ENCODE measurements around the gene POTEB3.
"Not testable (repeated sequence)": the region's sequence is repeated elsewhere in the genome, so short reads cannot be mapped to it uniquely, and the experiment has no call there.

The POTEB3 gene

DNA sequence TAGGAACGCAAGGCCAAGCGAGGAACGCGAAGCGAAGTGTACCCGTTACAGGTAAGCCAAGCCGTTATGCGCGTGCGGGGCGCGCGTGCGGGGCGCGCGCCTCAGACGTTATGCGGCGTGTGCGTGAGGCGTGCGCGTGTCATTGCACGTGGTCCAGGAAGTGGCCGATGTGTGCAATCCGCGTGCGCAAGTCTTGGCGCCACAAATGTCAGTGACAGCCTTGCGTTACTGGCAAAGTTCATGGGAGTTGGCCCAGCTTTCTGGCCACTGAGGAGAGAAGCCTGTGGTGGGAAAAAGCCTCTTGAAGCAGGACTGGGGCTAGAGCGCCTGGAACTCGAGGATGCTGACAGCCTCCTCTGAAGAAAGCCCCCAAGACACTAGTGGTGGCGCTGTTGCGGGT, at the start of gene POTEB3:
Gene POTEB3, minus strand, starts transcription at position 101 of the 400 bp plus-strand sequence. CDS start 488 bp downstream, outside the sequence.
- DNase-seq (ENCODE audit: low read depth, low spot score), result not testable (repeated sequence)

DNA sequence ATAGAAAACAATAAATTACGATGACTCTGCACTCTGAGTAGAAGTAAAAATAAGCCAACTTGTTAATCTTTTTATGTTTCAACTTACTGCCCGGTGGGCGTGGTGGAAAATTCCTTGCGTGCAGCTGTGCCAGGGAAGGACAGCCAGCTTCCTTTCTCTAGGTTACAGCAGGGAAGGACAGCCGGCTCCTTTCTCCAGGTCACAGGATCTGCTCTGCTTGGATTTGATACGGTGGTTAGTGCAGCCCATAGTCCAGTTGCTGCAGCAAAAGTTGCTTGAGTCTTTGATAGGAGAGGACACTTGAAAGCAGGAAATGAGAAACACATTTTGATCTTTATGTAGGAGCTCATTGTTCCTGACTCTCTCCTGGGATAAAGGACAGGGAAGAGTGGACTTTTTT, 13.4 kb upstream of the POTEB3 start:
- not testable (repeated sequence) for DNase-seq (ENCODE audit: low read depth, low spot score)

DNA sequence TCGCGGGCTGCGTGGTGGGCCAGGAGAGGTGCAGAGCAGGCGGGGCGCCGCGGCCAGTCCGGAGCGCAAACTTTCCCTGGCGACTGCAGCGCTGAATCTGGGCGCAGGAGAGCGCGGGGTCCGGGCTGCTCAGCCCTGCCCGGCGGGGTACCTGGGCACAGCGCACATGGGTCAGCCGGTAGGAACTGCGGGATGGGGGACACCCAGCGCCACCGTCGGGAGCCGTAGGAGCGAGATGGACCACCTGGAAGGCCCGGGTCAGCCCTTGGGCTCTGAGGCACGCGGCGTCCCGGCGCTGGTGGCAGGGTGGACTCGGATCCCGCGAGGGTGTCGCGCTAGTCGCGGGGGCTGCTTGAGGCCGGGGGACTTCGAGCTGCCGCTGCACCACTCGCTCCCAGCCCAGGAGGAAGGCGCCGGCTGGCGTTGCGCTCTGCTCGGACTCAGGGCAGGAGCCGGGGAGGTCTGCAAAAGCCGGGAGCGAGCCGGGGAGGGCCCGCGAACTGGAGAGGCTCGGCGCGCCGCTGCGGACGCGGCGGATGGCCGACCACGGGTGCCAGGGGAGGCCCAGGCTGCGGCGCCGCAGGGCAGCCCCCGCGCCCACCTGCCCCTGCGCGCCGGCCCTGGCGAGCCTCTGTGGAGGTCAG, 11.7 kb upstream of the POTEB3 start:
- DNase-seq (ENCODE audit: low read depth, low spot score), result not testable (repeated sequence)

DNA sequence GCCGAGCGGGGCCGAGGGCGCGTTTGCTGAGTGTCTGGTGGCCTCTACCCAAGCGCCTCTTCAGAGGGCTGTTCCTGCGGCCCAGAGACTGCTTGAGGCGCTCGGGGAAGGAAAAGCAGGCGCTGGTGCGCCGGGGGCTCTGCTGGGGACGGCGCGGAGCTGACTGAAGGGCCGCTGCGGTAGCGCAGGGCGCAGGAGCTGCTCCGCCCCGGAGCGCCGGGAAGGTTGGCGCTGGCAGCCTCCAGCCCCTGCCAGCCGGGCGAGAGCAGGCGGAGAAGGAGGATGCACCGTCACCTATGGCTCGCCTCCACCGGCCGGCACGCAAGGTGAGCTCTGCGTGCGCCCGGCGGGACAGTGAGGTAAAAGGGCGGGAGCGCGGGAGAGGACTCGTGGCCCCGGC, 11.2 kb upstream of the POTEB3 start:
- not testable (repeated sequence) for DNase-seq (ENCODE audit: low read depth, low spot score)

DNA sequence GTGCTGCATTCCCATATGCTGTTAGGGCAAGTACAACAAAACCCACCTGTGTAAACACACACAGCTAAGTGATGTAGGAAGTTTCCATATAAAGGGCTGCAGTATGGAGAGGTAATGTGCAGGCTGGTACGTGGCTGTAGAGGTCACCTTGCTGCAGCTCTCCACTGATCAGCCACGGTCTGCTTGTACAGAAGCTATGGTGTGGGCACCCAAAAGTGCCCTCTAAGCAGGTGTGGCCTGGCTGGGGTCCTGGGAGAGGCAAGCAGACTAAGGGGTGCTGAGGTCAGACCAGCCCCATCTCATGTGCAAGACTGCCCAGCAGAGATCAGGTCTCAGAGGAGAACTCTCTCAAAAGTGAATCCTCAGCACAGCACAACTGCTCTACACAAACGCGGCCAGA, 32.9 kb downstream of the POTEB3 start:
- not testable (repeated sequence) for DNase-seq (ENCODE audit: low read depth, low spot score)

DNA sequence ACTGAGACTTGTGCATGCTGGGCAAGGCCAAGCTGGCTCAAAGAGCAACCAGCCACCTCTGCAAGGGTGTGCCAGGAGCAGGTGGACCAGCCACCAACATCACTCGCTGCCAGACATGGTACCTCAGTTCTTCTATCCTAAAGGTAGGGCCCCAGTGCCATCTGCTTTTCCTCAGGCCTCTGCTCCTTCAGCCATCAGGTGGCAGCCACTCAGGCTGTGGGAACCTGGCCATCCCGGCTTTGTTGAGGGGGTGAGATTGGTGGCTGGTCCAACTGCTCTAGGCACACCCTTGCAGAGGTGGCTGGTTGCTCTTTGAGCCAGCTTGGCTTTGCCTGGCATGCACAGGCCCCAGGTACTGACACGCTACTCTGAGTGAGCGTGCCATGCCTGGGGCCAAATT, 38.8 kb downstream of the POTEB3 start:
- DNase-seq (ENCODE audit: low read depth, low spot score), result not testable (repeated sequence)

DNA sequence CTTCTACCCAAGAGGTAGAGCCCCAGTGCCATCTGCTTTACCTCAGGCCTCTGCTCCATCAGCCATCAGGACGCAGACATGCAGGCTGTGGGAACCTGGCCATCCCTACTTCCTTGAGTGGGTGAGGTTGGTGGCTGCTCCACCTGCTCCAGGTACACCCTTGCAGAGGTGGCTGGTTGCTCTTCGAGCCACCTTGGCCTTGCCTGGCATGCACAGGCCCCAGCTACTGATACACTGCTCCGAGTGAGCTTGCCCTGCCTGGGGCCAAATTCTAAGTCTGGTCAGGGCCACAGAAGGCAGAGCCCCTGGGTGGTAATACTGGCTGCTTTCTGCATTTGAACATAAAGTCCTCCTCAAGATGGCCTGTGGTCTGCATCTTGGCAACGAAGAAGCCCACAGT, 41.2 kb downstream of the POTEB3 start:
- DNase-seq (ENCODE audit: low read depth, low spot score), result not testable (repeated sequence)

DNA sequence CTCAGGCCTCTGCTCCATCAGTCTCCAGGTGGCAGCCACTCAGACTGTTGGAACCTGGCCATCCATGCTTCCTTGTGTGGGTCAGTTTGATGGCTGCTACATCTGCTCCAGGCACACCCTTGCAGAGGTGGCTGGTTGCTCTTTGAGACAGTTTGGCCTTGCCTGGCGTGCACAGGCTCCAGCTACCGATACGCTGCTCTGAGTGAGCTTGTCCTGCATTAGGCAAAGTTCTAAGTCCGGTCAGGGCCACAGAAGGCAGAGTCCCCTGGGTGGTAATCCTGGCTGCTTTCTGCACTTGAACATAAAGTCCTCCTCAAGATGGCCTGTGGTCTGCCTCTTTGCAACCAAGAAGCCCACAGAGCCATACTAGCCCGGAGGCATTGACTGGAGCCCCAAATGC, 41.8 kb downstream of the POTEB3 start:
- DNase-seq (ENCODE audit: low read depth, low spot score), result not testable (repeated sequence)

DNA sequence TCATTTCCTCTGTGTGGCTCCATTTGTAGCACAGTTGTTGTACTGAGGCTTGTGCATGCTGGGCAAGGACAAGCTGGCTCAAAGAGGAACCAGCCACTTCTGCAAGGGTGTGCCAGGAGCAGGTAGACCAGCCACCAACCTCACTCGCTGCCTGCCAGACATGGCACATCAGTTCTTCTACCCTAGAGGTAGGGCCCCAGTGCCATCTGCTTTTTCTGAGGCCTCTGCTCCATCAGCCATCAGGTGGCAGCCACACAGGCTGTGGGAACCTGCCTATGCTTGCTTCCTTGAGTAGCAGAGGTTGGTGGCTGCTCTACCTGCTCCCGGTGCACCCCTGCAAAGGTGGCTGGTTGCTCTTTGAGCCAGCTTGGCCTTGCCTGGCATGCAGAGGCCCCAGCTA, 42.6 kb downstream of the POTEB3 start:
- not testable (repeated sequence) for DNase-seq (ENCODE audit: low read depth, low spot score)

DNA sequence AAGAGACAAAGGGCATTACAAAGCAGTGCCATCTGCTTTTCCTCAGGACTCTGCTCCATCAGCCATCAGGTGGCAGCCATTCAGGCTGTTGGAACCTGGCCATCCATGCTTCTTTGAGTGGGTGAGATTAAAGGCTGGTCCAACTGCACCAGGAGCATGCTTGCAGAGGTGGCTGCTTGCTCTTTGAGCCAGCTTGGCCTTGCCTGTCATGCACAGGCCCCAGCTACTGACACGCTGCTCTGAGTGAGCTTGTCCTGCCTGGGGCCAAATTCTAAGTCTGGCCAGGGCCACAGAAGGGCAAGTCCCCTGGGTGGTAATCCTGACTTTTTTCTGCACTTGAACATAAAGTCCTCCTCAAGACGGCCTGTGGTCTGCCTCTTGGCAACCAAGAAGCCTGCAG, 43.1 kb downstream of the POTEB3 start:
- not testable (repeated sequence) for DNase-seq (ENCODE audit: low read depth, low spot score)

DNA sequence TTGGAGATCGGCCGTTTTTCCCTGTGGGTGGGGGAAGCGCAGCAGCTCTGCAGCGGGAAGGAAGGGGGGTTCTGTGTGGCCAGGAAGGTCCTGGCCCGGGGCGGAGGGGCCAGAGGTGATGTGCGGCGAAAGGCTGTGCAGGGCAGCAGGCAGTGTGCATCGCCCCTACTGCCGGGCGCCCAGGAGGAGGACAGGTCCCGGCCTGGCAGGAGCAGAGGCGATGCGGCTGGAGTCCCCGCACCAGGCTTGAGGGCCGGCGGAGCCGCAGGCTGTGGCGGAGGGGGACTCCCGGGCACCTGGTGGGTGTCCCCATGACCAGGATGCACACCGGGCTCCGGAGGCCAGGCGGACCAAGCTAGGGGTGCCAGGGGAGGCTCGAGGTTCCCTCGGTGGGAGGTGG, 54.3 kb downstream of the POTEB3 start:
- not testable (repeated sequence) for DNase-seq (ENCODE audit: low read depth, low spot score)

DNA sequence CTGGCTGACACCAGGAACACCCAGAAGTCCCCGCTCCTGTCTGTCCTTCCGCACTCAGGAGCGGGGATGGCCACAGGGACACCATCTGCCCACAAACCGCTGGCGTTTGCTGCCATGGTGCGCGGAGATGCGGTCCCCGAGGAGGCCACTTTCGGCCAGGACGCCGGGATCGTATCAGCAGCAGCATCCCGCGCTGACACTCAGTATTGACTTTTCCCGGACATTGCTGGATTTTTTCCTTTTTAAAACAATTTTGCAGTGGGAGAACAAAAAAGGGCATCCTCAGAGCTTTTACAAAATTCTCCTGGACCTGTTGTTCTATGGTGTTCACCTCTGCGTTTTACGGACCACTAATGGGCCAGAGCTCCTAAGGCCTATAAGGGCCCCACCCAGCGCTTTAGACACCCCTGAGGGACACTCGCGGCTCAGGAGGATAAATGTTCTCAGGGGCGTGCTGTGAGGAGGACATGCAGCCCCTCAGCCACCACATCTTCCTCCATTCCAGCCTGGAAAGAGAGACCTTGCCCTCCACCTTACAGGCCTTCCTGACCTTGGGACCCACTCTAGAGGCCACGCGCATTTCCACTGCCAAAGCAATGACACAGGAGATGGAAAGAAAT, 56.3 kb downstream of the POTEB3 start:
- not testable (repeated sequence) for DNase-seq (ENCODE audit: low read depth, low spot score)

DNA sequence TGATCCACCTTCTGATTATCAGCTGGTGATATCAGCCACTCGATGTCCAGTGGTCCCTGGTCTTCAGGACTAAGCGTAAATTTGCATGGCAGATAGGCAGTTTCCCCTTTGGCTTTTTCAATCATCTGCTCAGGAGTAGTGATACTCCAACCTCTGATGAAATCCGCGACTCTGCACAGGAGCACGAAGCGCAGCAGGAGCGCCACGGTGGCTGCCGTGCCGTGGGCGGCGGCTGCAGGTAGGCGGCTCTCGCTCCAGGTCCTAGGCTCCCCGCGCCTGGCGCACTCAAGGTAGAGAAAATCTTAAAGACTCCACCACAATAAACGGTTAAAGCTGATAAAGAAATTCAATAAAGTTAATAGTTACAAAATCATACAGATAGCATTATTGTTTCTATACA, 66.6 kb downstream of the POTEB3 start:
- not testable (repeated sequence) for DNase-seq (ENCODE audit: low read depth, low spot score)

DNA sequence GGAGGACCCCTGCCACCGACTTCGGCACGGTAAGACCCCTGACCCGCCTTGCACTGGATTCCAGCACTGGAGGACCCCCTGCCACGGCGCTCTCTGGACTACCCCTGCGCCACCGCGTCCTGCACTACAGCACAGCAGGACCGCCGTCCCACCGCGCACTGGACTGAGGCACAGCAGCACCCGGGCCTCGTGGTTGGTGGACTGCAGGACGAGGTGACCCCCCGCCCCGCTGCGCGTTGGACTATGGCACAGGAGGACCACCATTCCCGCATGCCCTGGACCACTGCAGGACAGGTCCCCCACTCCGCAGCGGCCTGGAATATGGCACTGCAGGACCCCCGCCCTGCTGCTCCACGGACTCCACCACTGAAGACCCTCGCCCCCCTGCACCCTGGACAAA, 71.1 kb downstream of the POTEB3 start:
- DNase-seq (ENCODE audit: low read depth, low spot score), result not testable (repeated sequence)

DNA sequence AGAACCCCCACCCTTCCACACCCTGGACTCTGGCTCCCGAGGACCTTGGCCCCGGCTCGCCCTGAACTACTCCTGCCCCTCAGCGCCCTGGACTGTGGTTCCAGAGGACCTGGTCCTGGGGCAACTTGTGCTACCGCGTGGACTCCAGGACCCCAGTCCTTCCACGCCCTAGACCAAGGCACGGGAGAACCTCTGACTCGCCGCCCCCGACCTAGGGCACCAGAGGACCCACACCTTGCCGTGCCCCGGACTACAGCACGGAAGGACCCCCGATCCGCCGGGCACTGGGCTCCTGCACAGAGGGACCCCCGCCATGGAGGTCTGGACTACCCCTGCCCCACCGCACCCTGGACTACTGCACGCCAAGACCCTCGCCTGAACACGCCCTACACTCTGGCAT, 71.7 kb downstream of the POTEB3 start:
- not testable (repeated sequence) for DNase-seq (ENCODE audit: low read depth, low spot score)
